ENCODE measurements around the gene PDZRN3. TPM values are rescaled to one million over a fixed set of nuclear protein-coding genes. Genes with fewer than 3 reads are reported as not detected.

PDZRN3 gene
- polyA plus RNA-seq, 1 of the 3 experiments (the other 2 are of a cell fraction), result 10.3 TPM

GRCh38 chr3:73653877-73654276 lies 29.1 kb upstream of the PDZRN3 start:
- Histone ChIP-seq H3K27me3 (ENCODE audit: insufficient read depth) (no peaks in the 10 kb centered on the region), H3K9me2 (no peaks in the 10 kb centered on the region), H3K4me3 (ENCODE audit: low read depth in 2 of 2, low read length in 1 of 2) (no peak overlapping the region), H4K20me1 (ENCODE audit: insufficient read depth) (no peaks in the 10 kb centered on the region), H3K27ac (ENCODE audit: low read depth in 2 of 2, low read length in 1 of 2) (no peak overlapping the region), H3K79me2 (ENCODE audit: insufficient read depth) (no peaks in the 10 kb centered on the region), H2AFZ (ENCODE audit: low read depth) (no peak overlapping the region), H3K9ac (no peak overlapping the region), H3K4me1 (ENCODE audit: control insufficient read depth in 1 of 2, insufficient read depth in 2 of 2, low read depth in 1 of 2, low read length in 1 of 2) (no peaks in the 10 kb centered on the region; a peak in 2 of 4 replicates), H3F3A (replicated peaks; ENCODE audit: insufficient read depth) (peaks cover 5% of the 10 kb centered on the region), H3K36me3 (replicated peaks in 1 of 2; ENCODE audit: control insufficient read depth in 1 of 2, insufficient read depth in 2 of 2, low read length in 1 of 2) (no peaks in the 10 kb centered on the region), H3K9me3 (no peaks in the 10 kb centered on the region), H3K4me2 (no peak overlapping the region)
- POLR2A ChIA-PET, result no interaction called here
- no peak for DNase-seq
- CTCF ChIA-PET, result no interaction called here
- no peak for TF ChIP-seq REST (IDR thresholded peaks at IDR 0.05; ENCODE audit: low read depth, low read length)
- TF ChIP-seq SIN3A (IDR thresholded peaks at IDR 0.05; ENCODE audit: borderline replicate concordance, low read depth, low read length), result no peak
- TF ChIP-seq IRF3 (IDR thresholded peaks at IDR 0.05; ENCODE audit: low read depth, low read length), result no peak
- TF ChIP-seq RCOR1 (IDR thresholded peaks at IDR 0.05; ENCODE audit: low read length), result no peak
- TF ChIP-seq CHD2 (IDR thresholded peaks at IDR 0.05; ENCODE audit: low read length, partially characterized antibody), result no peak
- no peak for TF ChIP-seq RFX5 (IDR thresholded peaks at IDR 0.05; ENCODE audit: low read length)
- TF ChIP-seq POLR2AphosphoS5 (IDR thresholded peaks at IDR 0.05; ENCODE audit: low read depth, low read length), result no peak
- no peak for TF ChIP-seq USF1 (IDR thresholded peaks at IDR 0.05; ENCODE audit: borderline replicate concordance, low read depth)
- no peak for TF ChIP-seq ELF1 (IDR thresholded peaks at IDR 0.05)
- no peak for TF ChIP-seq TAF1 (IDR thresholded peaks at IDR 0.05; ENCODE audit: borderline replicate concordance, low read depth, low read length)
- WGBS (ENCODE audit: low lambda C conversion rate), result 72% methylated on average over 1 of the region's 1 CpG

GRCh38 chr3:73653351-73653750 lies 28.6 kb upstream of the PDZRN3 start:
- Histone ChIP-seq H3K9me3 (no peaks in the 10 kb centered on the region), H2AFZ (ENCODE audit: low read depth) (no peak overlapping the region), H3K27ac (ENCODE audit: low read depth in 2 of 2, low read length in 1 of 2) (no peak overlapping the region), H3F3A (replicated peaks; ENCODE audit: insufficient read depth) (peaks cover 5% of the 10 kb centered on the region), H3K79me2 (ENCODE audit: insufficient read depth) (no peaks in the 10 kb centered on the region), H4K20me1 (ENCODE audit: insufficient read depth) (no peaks in the 10 kb centered on the region), H3K36me3 (replicated peaks in 1 of 2; ENCODE audit: control insufficient read depth in 1 of 2, insufficient read depth in 2 of 2, low read length in 1 of 2) (no peaks in the 10 kb centered on the region), H3K9ac (no peak overlapping the region), H3K4me1 (ENCODE audit: control insufficient read depth in 1 of 2, insufficient read depth in 2 of 2, low read depth in 1 of 2, low read length in 1 of 2) (no peaks in the 10 kb centered on the region; a peak in 2 of 4 replicates), H3K4me3 (ENCODE audit: low read depth in 2 of 2, low read length in 1 of 2) (no peak overlapping the region), H3K4me2 (no peak overlapping the region), H3K27me3 (ENCODE audit: insufficient read depth) (no peaks in the 10 kb centered on the region), H3K9me2 (no peaks in the 10 kb centered on the region)
- no peak for DNase-seq
- 65% methylated on average over 3 of the region's 3 CpGs for WGBS (ENCODE audit: low lambda C conversion rate)
- ChIA-PET POLR2A (no interaction called here), CTCF (no interaction called here)
- TF ChIP-seq YY1 (IDR thresholded peaks at IDR 0.05; ENCODE audit: low read depth) (no peak), IRF3 (IDR thresholded peaks at IDR 0.05; ENCODE audit: low read depth, low read length) (no peak), RXRA (IDR thresholded peaks at IDR 0.05; ENCODE audit: borderline replicate concordance, low read depth) (no peak), POLR2AphosphoS5 (IDR thresholded peaks at IDR 0.05; ENCODE audit: low read depth, low read length) (no peak)

Data from SK-N-SH (cell line).